DOHH2 (cell line): ENCODE data around the gene KAT2B.

Experiments
- H3F3A ChIP-seq: fragments of 200-600 bp; sonication (generic), shearing (Covaris generic); 2 replicates; pipeline ENCODE4 v1.6.0; 2016; ENCODE audit warnings: antibody characterized with exemption, mild to moderate bottlenecking; ENCODE audit not compliant: control insufficient read depth, insufficient read depth
- H3K27ac ChIP-seq: fragments of 200-600 bp; sonication (generic); 2 replicates; pipeline ENCODE4 v1.5.1; 2014; ENCODE audit warnings: low read depth, mild to moderate bottlenecking, low read length, moderate library complexity
- H3K27me3 ChIP-seq: fragments of 200-600 bp; sonication (generic); 2 replicates; pipeline ENCODE4 v1.6.1; 2014; ENCODE audit warnings: mild to moderate bottlenecking, low read length, mixed read lengths; ENCODE audit not compliant: control insufficient read depth
- H3K36me3 ChIP-seq: fragments of 200-600 bp; sonication (generic); 2 replicates; pipeline ENCODE4 v1.6.1; 2014; ENCODE audit warnings: mild to moderate bottlenecking, low read length, moderate library complexity, mixed read lengths; ENCODE audit not compliant: control insufficient read depth
- H3K4me1 ChIP-seq: fragments of 200-600 bp; sonication (generic); 2 replicates; pipeline ENCODE4 v1.6.1; 2014; ENCODE audit warnings: mild to moderate bottlenecking, low read length, mixed read lengths; ENCODE audit not compliant: control insufficient read depth
- H3K4me2 ChIP-seq: fragments of 200-600 bp; sonication (generic); 2 replicates; pipeline ENCODE4 v1.6.0; 2014; ENCODE audit warnings: mild to moderate bottlenecking, low read length, moderate library complexity
- H3K4me3 ChIP-seq: fragments of 200-600 bp; sonication (generic); 2 replicates; pipeline ENCODE4 v1.5.1; 2014; ENCODE audit warnings: mild to moderate bottlenecking, low read length, mixed read lengths
- H3K79me2 ChIP-seq: fragments of 200-600 bp; sonication (generic); 2 replicates; pipeline ENCODE4 v1.6.1; 2014; ENCODE audit warnings: mild to moderate bottlenecking, low read length, mixed read lengths; ENCODE audit not compliant: control insufficient read depth
- H3K9me2 ChIP-seq: fragments of 200-600 bp; sonication (generic); replicated peaks from 2 replicates; pipeline ENCODE4 v1.6.1; 2014; ENCODE audit warnings: mild to moderate bottlenecking, low read length, mixed read lengths; ENCODE audit not compliant: control insufficient read depth
- H3K9me3 ChIP-seq: fragments of 200-600 bp; sonication (generic); 2 replicates; pipeline ENCODE4 v1.6.1; 2014; ENCODE audit warnings: antibody characterized with exemption, low read length, mixed read lengths; ENCODE audit not compliant: control insufficient read depth, insufficient read depth
- H4K20me1 ChIP-seq: fragments of 200-600 bp; sonication (generic); 2 replicates; pipeline ENCODE4 v1.6.0; 2014; ENCODE audit warnings: low read depth, mild to moderate bottlenecking, antibody characterized with exemption, low read length, moderate library complexity; ENCODE audit not compliant: control insufficient read depth, insufficient read depth
- CTCF ChIP-seq: fragments of 200-600 bp; sonication (generic); IDR thresholded peaks from one replicate; pipeline ENCODE4 v1.5.1; 2014; ENCODE audit warnings: antibody characterized with exemption, mild to moderate bottlenecking, low read depth, low read length; ENCODE audit not compliant: poor library complexity, severe bottlenecking
- EZH2phosphoT487 ChIP-seq: fragments of 200-600 bp; sonication (generic); IDR thresholded peaks from 2 replicates; pipeline ENCODE4 v1.6.1; 2017; ENCODE audit warnings: borderline replicate concordance, mild to moderate bottlenecking, antibody characterized with exemption, low read length, moderate library complexity, mixed read lengths

Gene KAT2B

GRCh38 chr3:20051123-20051806 is 11.0 kb downstream of the KAT2B start:
- H4K20me1 ChIP-seq = no peaks in the 10 kb centered on the region
- H3K9me3 ChIP-seq = no peaks in the 10 kb centered on the region
- TF ChIP-seq EZH2phosphoT487 = no peak
- TF ChIP-seq CTCF = no peak
- no peak overlapping the region for H3K4me3 ChIP-seq
- no peaks in the 10 kb centered on the region for H3K27me3 ChIP-seq
- H3K27ac ChIP-seq = no peak overlapping the region
- H3K4me2 ChIP-seq = no peak overlapping the region
- H3K79me2 ChIP-seq = peaks cover 73% of the 10 kb centered on the region
- H3K9me2 ChIP-seq = no peaks in the 10 kb centered on the region
- H3K4me1 ChIP-seq = peaks cover 45% of the 10 kb centered on the region
- no peaks in the 10 kb centered on the region for H3K36me3 ChIP-seq
- H3F3A ChIP-seq = no peaks in the 10 kb centered on the region

- Histone ChIP-seq H3K4me2 (no peak overlapping the region), H3K9me3 (no peaks in the 10 kb centered on the region), H3K4me3 (no peak overlapping the region), H3K4me1 (peaks cover 32% of the 10 kb centered on the region), H3K36me3 (no peaks in the 10 kb centered on the region), H3K79me2 (peaks cover 73% of the 10 kb centered on the region), H4K20me1 (no peaks in the 10 kb centered on the region), H3F3A (no peaks in the 10 kb centered on the region), H3K27me3 (no peaks in the 10 kb centered on the region), H3K9me2 (no peaks in the 10 kb centered on the region), H3K27ac (no peak overlapping the region)
- TF ChIP-seq CTCF (no peak), EZH2phosphoT487 (no peak)
Observed at GRCh38 chr3:20052851-20053250, 12.6 kb downstream of the KAT2B start.

- H3K27ac ChIP-seq = no peak overlapping the region
- H3K79me2 ChIP-seq = peaks cover 62% of the 10 kb centered on the region
- H3K9me3 ChIP-seq = no peaks in the 10 kb centered on the region
- no peak overlapping the region for H3K4me2 ChIP-seq
- H3K4me1 ChIP-seq = peaks cover 14% of the 10 kb centered on the region
- no peak overlapping the region for H3K4me3 ChIP-seq
- H3K9me2 ChIP-seq = no peaks in the 10 kb centered on the region
- TF ChIP-seq CTCF = no peak
- no peak for TF ChIP-seq EZH2phosphoT487
- no peaks in the 10 kb centered on the region for H3F3A ChIP-seq
- H3K36me3 ChIP-seq = no peaks in the 10 kb centered on the region
- no peaks in the 10 kb centered on the region for H4K20me1 ChIP-seq
- H3K27me3 ChIP-seq = no peaks in the 10 kb centered on the region
Observed at GRCh38 chr3:20054549-20054987, 14.3 kb downstream of the KAT2B start.
